IPS-11a (cell line): ENCODE measurements around the gene PHC2.

Experiments used
- H3K4me3 ChIP-seq: one replicate; pipeline ENCODE4 v1.5.1; 2013; ENCODE audit warnings: low read depth, low read length, control low read depth

The PHC2 gene, protein sequence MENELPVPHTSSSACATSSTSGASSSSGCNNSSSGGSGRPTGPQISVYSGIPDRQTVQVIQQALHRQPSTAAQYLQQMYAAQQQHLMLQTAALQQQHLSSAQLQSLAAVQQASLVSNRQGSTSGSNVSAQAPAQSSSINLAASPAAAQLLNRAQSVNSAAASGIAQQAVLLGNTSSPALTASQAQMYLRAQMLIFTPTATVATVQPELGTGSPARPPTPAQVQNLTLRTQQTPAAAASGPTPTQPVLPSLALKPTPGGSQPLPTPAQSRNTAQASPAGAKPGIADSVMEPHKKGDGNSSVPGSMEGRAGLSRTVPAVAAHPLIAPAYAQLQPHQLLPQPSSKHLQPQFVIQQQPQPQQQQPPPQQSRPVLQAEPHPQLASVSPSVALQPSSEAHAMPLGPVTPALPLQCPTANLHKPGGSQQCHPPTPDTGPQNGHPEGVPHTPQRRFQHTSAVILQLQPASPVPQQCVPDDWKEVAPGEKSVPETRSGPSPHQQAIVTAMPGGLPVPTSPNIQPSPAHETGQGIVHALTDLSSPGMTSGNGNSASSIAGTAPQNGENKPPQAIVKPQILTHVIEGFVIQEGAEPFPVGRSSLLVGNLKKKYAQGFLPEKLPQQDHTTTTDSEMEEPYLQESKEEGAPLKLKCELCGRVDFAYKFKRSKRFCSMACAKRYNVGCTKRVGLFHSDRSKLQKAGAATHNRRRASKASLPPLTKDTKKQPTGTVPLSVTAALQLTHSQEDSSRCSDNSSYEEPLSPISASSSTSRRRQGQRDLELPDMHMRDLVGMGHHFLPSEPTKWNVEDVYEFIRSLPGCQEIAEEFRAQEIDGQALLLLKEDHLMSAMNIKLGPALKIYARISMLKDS

DNA sequence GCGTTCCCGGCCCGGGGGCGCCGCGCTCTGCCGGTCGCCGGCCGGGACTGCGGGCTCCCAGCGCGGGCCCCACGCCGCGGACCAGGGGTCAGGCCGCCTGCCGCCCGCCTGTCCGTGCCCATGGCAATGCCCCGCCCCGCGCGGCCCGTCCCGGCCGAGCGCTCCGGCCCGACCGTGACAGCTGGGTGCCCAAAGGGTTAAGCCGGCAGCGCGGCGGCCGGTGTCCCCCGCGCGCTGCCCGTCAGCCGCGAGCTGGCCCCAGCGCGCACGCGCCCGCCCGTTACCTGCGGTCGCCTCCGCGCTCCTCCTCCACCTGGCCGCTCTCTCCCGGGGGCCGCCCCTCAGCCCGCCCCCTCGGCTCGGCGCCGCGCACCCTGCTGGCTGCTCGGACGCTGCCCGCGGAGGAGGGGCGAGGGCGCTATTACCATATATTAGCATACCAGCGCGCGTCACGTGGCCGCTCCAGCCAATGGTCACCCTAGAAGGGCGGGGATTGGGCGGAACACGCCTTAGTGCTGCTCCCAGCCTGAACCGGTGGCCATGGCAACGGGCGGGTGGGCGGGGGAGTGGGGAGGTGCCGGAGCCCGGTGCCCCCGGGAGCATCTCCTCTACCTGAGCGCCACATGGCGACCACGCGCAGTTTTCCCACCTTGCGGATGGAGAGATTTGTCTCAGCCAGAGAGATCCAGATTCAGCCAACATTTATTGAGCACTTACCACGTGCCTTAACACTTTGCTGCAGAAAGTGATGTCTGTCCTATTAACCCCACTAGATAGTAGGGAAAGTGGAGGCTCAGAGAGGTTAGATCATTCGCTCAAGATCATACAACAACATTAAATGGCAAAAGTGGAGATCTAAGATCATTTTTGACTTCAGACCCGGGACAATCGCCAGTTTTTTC, at the start of gene PHC2:
Gene PHC2, minus strand, starts transcription at position 404 of the 902 bp plus-strand sequence. CDS start 55,556 bp downstream, outside the sequence.
- peak within 1 kb of the TSS; percentile 67 for H3K4me3 ChIP-seq

DNA sequence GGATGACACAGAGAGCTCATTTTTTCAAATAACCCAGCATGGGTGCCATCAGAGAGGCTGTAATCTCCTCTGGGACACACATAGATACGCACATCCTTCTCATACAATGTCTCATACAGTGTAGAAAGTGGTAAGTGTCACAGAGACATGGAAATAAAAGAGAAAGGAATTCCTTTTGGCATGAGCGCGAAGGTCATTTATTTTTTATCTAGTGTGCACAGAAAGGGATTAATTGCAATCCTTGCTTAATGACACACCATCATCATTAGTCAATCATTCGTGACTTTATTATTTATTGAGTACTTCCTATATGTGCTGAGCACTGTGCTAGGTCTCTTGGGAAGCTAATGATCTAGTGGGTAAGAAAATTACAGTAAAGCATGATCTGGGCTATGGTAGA, 46.6 kb upstream of the PHC2 start:
- no peak overlapping the region for H3K4me3 ChIP-seq

- H3K4me3 ChIP-seq: no peak overlapping the region
Observed at GRCh38 chr1:33473900-33474299, 43.0 kb upstream of the PHC2 start.

- peak within 1 kb of the TSS; percentile 53 for H3K4me3 ChIP-seq
Observed at GRCh38 chr1:33472269-33472980, 41.5 kb upstream of the PHC2 start, which contains the start of gene ZSCAN20. Gene ZSCAN20 (plus strand): TSS chr1:33472645. CDS start chr1:33479289, 6,644 bp downstream.

- no peak overlapping the region for H3K4me3 ChIP-seq
Observed at GRCh38 chr1:33471416-33471815, 40.5 kb upstream of the PHC2 start.

DNA sequence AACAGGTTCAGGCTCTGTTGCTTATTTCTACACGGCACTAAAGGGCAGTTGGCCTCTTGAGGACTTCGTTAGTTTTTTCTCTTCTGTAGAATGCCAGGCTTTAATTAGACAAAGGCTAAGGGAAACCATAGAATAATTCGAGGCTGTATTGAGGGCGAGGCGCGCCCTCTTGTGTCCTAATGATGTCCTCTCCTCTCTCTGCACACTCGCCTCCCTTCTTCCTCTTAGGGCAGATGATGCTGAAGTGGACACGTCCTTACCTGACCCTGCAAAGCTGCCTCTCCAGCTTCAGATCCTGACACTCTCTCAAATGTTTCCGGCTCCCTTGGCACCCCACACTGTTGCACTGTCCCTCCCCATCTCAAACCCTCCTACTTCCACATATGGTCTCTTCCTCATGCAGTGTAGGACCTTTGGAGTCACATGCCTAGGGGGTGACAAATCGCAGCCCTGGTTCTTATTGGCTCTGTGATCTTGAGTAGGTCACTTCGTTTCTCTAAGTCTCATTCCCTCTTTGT, 39.7 kb upstream of the PHC2 start:
- H3K4me3 ChIP-seq: no peak overlapping the region

DNA sequence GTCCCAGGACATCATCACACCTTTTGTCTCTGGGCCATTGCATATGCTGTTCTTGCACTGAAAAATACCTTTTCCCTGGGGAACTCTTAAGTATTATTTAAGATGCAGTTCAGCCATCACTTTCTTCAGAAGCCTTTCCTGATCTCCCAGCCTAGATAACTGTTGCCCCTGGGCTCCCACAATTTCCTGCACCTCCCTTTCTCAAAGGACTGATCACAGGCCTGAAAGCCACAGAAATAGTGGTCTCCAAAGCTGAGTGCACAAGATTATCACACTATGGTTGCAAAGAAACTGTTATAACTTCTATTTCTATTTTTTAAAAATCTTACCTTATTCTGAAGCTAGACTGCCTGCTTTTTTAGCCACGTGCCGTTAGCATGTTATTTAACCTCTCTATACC, 38.8 kb upstream of the PHC2 start:
- H3K4me3 ChIP-seq: no peak overlapping the region

- no peak overlapping the region for H3K4me3 ChIP-seq
Observed at GRCh38 chr1:33468967-33469366, 38.1 kb upstream of the PHC2 start.

DNA sequence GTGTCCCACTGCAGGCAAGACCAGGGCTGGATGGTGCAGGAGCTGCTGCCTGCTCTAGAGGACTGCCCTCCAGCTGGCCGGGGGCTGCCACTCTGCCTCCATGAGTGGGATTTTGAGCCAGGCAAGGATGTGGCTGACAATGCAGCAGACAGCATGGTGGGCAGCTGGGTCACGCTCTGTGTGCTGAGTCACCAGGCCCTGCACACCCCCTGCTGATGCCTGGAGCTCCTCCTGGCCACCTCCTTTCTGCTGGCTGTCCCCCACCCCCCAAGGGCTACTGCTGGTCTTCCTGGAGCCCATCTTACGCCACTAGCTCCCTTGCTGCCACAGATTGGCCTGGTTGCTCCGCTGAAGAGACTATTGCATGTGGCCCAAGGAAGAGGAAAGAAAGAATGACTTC, 37.6 kb upstream of the PHC2 start:
- no peak overlapping the region for H3K4me3 ChIP-seq

DNA sequence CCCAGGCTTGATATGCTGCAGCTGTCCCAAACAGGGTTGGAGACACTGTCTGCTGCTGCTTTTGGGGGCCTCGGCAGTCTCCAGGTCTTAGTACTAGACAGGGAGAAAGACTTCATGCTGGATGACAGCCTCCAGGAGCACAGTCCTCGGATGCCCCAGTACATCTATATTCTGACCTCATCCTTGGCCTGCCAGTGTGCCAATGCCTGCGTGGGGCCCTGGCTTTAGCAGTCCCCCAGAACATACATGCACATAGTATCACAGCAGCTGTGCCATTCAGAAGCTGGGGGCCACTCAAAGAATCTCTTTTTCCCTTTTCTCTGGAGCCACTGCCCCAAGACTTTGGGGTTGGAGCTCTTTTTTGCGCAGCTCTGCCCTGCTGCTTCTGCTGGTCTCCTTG, 37.1 kb upstream of the PHC2 start:
- no peak overlapping the region for H3K4me3 ChIP-seq

- H3K4me3 ChIP-seq: no peak overlapping the region
Observed at GRCh38 chr1:33466159-33466558, 35.3 kb upstream of the PHC2 start.

- H3K4me3 ChIP-seq: no peak overlapping the region
Observed at GRCh38 chr1:33465316-33465715, 34.4 kb upstream of the PHC2 start.

DNA sequence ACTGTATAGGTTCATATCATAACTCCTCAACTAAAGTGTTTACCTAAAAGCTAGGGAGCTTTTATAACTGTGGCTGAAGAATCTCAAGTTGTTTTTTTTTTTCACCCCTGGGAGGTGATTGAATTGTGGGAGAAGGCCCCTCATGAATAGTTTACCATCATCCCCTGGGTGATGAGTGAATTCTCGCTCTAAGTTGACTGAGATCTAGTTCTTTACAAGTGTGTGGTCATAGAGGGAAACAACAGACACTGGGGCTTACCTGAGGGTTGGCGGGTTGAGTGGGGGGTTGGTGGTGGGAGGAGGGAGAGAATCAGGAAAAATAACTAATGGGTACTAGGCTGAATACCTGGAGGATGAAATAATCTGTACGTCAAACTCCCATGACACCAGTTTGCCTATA, 33.7 kb upstream of the PHC2 start:
- H3K4me3 ChIP-seq: no peak overlapping the region

DNA sequence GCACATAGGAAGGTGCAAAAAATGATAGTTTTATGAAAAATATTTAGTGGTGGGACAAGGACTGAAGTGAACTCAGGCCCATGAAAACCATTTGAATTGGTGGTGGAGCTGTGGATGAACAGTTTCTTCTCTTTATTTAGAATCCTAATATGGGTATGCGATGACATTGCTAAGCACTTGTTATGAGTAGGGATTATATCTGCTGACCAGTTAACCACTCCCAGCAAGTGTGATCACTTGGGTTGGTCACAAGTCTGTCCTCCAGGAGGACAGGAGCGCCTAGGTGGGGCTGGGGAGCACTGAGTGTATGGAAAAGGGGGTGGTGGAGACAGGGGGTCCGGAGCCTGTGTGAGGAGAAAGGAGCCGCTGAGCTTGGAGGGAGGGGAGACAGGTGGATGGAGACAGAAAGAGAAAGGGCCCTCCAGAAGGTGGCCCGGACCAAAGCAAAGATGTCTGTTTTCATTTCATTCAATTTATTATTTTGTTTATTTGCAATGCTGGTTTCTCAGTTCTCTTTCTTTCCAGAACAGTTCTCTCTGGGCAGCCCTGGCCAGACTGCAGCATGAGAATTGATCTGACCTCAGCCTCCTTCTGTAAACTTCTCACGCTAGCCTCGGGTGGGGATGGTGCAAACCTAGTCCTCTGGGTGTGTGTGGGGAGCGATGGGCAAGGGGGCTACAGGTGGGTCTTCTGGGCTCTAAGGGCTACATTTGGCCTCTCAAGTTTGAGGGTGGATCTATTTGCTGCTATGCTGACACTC, 31.7 kb upstream of the PHC2 start:
- H3K4me3 ChIP-seq: no peak overlapping the region

GRCh38 chr1:33460947-33461629, 30.2 kb upstream of the PHC2 start:
- H3K4me3 ChIP-seq: no peak overlapping the region

GRCh38 chr1:33460144-33460543, 29.2 kb upstream of the PHC2 start:
- H3K4me3 ChIP-seq: no peak overlapping the region

DNA sequence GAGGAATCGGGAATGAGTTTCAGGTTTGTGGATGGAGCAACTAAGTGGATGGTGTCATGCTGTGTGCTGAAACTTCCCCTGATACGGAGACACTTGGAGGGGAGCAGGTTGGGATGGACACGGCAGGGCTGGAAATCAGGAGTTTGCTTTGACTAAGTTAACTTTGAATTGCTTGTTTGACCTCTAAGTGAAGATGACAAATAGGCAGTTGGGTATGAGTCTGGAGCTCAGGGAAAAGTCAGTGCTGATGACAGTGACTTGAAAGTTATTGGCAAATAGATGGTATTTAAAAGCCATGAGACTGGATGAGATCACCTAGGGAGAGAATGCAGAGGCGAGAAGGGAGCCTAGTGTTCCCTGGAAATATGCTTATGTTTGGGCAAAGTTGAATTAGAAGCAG, 28.8 kb upstream of the PHC2 start:
- H3K4me3 ChIP-seq: no peak overlapping the region

GRCh38 chr1:33456502-33456886, 25.6 kb upstream of the PHC2 start:
- H3K4me3 ChIP-seq: no peak overlapping the region
